PFSK-1 (cell line): Measurements from ENCODE around the gene CCDC82.

ENCODE experiments used
- FOXP2 ChIP-seq: optimal IDR thresholded peaks from 2 replicates; pipeline ENCODE3; 2011; ENCODE audit warnings: borderline replicate concordance, control low read depth, inconsistent platforms; ENCODE audit not compliant: insufficient read depth; ENCODE audit errors: extremely low read length, extremely low read depth
- POLR2AphosphoS5 ChIP-seq: IDR thresholded peaks from 2 replicates; pipeline ENCODE4 v1.6.1; 2012; ENCODE audit warnings: low read depth, mild to moderate bottlenecking, control low read depth, low read length, moderate library complexity
- SIN3A ChIP-seq: IDR thresholded peaks from 2 replicates; pipeline ENCODE4 v1.6.1; 2012; ENCODE audit warnings: mild to moderate bottlenecking, low read length, moderate library complexity, borderline replicate concordance; ENCODE audit not compliant: insufficient read depth
- TAF1 ChIP-seq: IDR thresholded peaks from 2 replicates; pipeline ENCODE4 v1.6.1; 2012; ENCODE audit warnings: low read length, control low read depth, borderline replicate concordance; ENCODE audit not compliant: insufficient read depth
- TF ChIP-seq, protein P1 (sequence below), 2 experiments: IDR thresholded peaks; 2 replicates each; pipeline versions ENCODE4 v1.6.1 to v1.8.0; 2011 to 2012; ENCODE audit warnings: low read depth in 2 of 2, low read length in 2 of 2, control low read depth in 1 of 2, inconsistent platforms in 1 of 2, mild to moderate bottlenecking in 1 of 2, moderate library complexity in 1 of 2; ENCODE audit not compliant: insufficient read depth in 1 of 2

DNA sequence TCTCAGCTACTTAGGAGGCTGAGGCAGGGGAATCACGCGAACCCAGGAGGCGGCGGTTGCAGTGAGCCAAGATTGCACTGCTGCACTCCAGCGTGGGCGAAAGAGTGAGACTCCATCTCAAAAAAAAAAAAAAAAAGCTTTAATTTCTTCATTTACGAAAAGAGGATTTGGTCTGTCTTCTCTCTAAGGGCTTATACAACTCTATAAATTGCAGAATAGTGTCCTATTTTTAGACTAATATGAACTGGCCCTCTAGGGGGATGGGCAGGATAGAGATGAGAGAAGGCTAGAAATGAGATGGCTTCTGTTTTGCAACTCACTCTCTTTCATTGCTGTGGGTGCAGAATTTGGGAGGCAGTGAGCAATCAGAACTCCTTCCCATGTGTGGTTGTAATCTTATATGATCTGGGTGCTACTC is 58.0 kb downstream of the CCDC82 start:
- TF ChIP-seq TAF1 (no peak), POLR2AphosphoS5 (no peak), SIN3A (no peak), FOXP2 (no peak)
- TF ChIP-seq, protein P1, sequence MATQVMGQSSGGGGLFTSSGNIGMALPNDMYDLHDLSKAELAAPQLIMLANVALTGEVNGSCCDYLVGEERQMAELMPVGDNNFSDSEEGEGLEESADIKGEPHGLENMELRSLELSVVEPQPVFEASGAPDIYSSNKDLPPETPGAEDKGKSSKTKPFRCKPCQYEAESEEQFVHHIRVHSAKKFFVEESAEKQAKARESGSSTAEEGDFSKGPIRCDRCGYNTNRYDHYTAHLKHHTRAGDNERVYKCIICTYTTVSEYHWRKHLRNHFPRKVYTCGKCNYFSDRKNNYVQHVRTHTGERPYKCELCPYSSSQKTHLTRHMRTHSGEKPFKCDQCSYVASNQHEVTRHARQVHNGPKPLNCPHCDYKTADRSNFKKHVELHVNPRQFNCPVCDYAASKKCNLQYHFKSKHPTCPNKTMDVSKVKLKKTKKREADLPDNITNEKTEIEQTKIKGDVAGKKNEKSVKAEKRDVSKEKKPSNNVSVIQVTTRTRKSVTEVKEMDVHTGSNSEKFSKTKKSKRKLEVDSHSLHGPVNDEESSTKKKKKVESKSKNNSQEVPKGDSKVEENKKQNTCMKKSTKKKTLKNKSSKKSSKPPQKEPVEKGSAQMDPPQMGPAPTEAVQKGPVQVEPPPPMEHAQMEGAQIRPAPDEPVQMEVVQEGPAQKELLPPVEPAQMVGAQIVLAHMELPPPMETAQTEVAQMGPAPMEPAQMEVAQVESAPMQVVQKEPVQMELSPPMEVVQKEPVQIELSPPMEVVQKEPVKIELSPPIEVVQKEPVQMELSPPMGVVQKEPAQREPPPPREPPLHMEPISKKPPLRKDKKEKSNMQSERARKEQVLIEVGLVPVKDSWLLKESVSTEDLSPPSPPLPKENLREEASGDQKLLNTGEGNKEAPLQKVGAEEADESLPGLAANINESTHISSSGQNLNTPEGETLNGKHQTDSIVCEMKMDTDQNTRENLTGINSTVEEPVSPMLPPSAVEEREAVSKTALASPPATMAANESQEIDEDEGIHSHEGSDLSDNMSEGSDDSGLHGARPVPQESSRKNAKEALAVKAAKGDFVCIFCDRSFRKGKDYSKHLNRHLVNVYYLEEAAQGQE (IDR thresholded peaks at IDR 0.05; ENCODE audit: insufficient read depth in 1 of 2, low read depth in 2 of 2, low read length in 2 of 2), result no peak
